Esophagus squamous epithelium (tissue), 5 donors: ENCODE results near the gene MAP4K1. TPM values are rescaled to one million over a fixed set of nuclear protein-coding genes. Genes with fewer than 3 reads are reported as not detected.
A peak's percentile ranks its signal among the peaks of the same experiment; 100 is the strongest.

Experiments
- DNase-seq: peaks from one replicate; lab custom pipeline; 2025; lab: John Stamatoyannopoulos, UW
- H3K27ac ChIP-seq, 4 donors: fragments of 200-600 bp; sonication (generic); one replicate each; pipeline ENCODE4 v1.5.1; 2016 to 2019; ENCODE audit warnings: mild to moderate bottlenecking in 1 of 4
- H3K27me3 ChIP-seq, 4 donors: fragments of 200-600 bp; sonication (generic); 1 replicate in 3 of 4; 2 replicates in 1 of 4; pipeline versions ENCODE4 v1.5.1 to v1.6.0; 2017 to 2021; ENCODE audit warnings: antibody characterized with exemption in 1 of 4
- H3K36me3 ChIP-seq, 3 donors: fragments of 200-600 bp; sonication (generic); one replicate each; pipeline ENCODE4 v1.5.1; 2016 to 2019
- H3K4me1 ChIP-seq, 3 donors: fragments of 200-600 bp; sonication (generic); one replicate each; pipeline ENCODE4 v1.5.1; 2017 to 2019
- H3K4me3 ChIP-seq, 4 donors: fragments of 200-600 bp; sonication (generic); 1 replicate in 3 of 4; 2 replicates in 1 of 4; pipeline ENCODE4 v1.5.1; 2016 to 2019; ENCODE audit warnings: mild to moderate bottlenecking in 2 of 4, moderate library complexity in 1 of 4
- H3K9me3 ChIP-seq, 3 donors: fragments of 200-600 bp; sonication (generic); one replicate each; pipeline ENCODE4 v1.5.1; 2016 to 2019
- CTCF ChIP-seq, 6 experiments: fragments of 450-650 bp in 4 of 6; fragments of 200-600 bp in 2 of 6; sonication (generic) in 2 of 6; IDR thresholded peaks; one replicate each; pipeline ENCODE4 v1.5.1; 2016 to 2019; ENCODE audit warnings: antibody characterized with exemption in 6 of 6, mild to moderate bottlenecking in 4 of 6, moderate library complexity in 4 of 6
- POLR2A ChIP-seq, 4 donors: fragments of 450-650 bp; IDR thresholded peaks; one replicate each; pipeline ENCODE4 v1.6.1; 2017; ENCODE audit warnings: antibody characterized with exemption in 4 of 4, mild to moderate bottlenecking in 4 of 4, moderate library complexity in 3 of 4
- WGBS, 2 donors: methylation state at CpG; one replicate each; pipeline ENCODE4 v1.1.5; 2018; 5-methylcytosine and 5-hydroxymethylcytosine counted together
- intact Hi-C: fragments of 100-400 bp; cut with DNase I; formaldehyde crosslinking; loops from one replicate; pipeline ENCODE4 v1.15.0; 2022
- total RNA-seq, 4 donors: library from RNA; depleted of rRNA; stranded (reverse); fragments of >200 nt; gene quantifications; one replicate each; pipeline ENCODE4 v1.1.0, GENCODE V29; 2016
- donor health status: DM: yes; HTN: yes; CAD: no.

The MAP4K1 gene
- total RNA-seq, 4 donors from 2014 or later: 1.5 to 4.2 (median 2.7) TPM

- TF ChIP-seq POLR2A (IDR thresholded peaks at IDR 0.05) (no peak), CTCF (IDR thresholded peaks at IDR 0.05) (no peak)
- Histone ChIP-seq H3K4me1 (peaks cover 0 to 18% (median 2%) of the 10 kb centered on the region in 3 donors), H3K27ac (no peak overlapping the region), H3K4me3 (no peak overlapping the region), H3K36me3 (peaks cover 36 to 94% (median 40%) of the 10 kb centered on the region in 3 donors), H3K27me3 (no peaks in the 10 kb centered on the region), H3K9me3 (no peaks in the 10 kb centered on the region)
- WGBS, 2 donors: 96 to 100% methylated on average over 3 of the region's 6 CpGs
- intact Hi-C loops: loop anchor here (5.0 kb wide), 1 partner anchor 82 kb away; no protein-coding TSS in a partner anchor
- DNase-seq: no peak
These were observed 11.8 kb upstream of the MAP4K1 start for GRCh38 chr19:38629568-38629967.

- intact Hi-C loops: loop anchor here (5.0 kb wide), 1 partner anchor 79 kb away; no protein-coding TSS in a partner anchor
- Histone ChIP-seq H3K4me1 (peaks cover 0 to 4% (median 0%) of the 10 kb centered on the region in 3 donors), H3K4me3 (no peak overlapping the region), H3K27me3 (no peaks in the 10 kb centered on the region), H3K36me3 (peaks cover 48 to 100% (median 63%) of the 10 kb centered on the region in 3 donors), H3K27ac (no peak overlapping the region), H3K9me3 (no peaks in the 10 kb centered on the region)
- no peak for TF ChIP-seq CTCF (IDR thresholded peaks at IDR 0.05)
- no peak for TF ChIP-seq POLR2A (IDR thresholded peaks at IDR 0.05)
- DNase-seq: no peak
- WGBS, 2 donors: 97 to 98% methylated on average over 4 of the region's 4 CpGs
These were observed 8.6 kb upstream of the MAP4K1 start for GRCh38 chr19:38626401-38626800.

- Histone ChIP-seq H3K27me3 (no peaks in the 10 kb centered on the region), H3K4me3 (no peak overlapping the region), H3K36me3 (peaks cover 56 to 100% (median 69%) of the 10 kb centered on the region in 3 donors), H3K9me3 (no peaks in the 10 kb centered on the region), H3K27ac (no peak overlapping the region), H3K4me1 (peaks cover 1 to 17% (median 7%) of the 10 kb centered on the region in 3 donors)
- DNase-seq: no peak
- 79 to 86% methylated on average over 3 of the region's 3 CpGs for WGBS, 2 donors
- TF ChIP-seq CTCF (IDR thresholded peaks at IDR 0.05): no peak
- no peak for TF ChIP-seq POLR2A (IDR thresholded peaks at IDR 0.05)
- intact Hi-C loops: loop anchor here (5.0 kb wide), 1 partner anchor 78 kb away; no protein-coding TSS in a partner anchor
These were observed 7.1 kb upstream of the MAP4K1 start for GRCh38 chr19:38624822-38625221.

- intact Hi-C loops: no loop called here
- 15 to 16% methylated on average over 15 to 16 of the region's 21 CpGs for WGBS, 2 donors
These were observed 1.8 kb upstream of the MAP4K1 start for GRCh38 chr19:38619361-38620174.

More at GRCh38 chr19:38619361-38620174, 1.8 kb upstream of the MAP4K1 start:
- peak overlapping the region; percentile 89 to 97 (median 94) for H3K27ac ChIP-seq
- H3K4me1 ChIP-seq: peaks cover 16 to 33% (median 18%) of the 10 kb centered on the region in 3 donors
- no peaks in the 10 kb centered on the region for H3K27me3 ChIP-seq
- H3K9me3 ChIP-seq: no peaks in the 10 kb centered on the region
- TF ChIP-seq POLR2A (IDR thresholded peaks at IDR 0.05) (no peak), CTCF (IDR thresholded peaks at IDR 0.05) (no peak)
- no peak for DNase-seq
- peaks cover 20 to 48% (median 29%) of the 10 kb centered on the region in 3 donors for H3K36me3 ChIP-seq
- peak overlapping the region; percentile 62 to 98 (median 90) for H3K4me3 ChIP-seq
